Brain microvascular endothelial cell (primary cell): ENCODE measurements around the gene SLC5A2.
"Not testable (repeated sequence)": the region's sequence is repeated elsewhere in the genome, so short reads cannot be mapped to it uniquely, and the experiment has no call there.

ENCODE experiments used
- DNase-seq: peaks from one replicate; pipeline ENCODE4 v3.0.0-alpha.2; 2020
- H3K27ac ChIP-seq: fragments of 250-450 bp; sonication (Bioruptor Pico); 2 replicates; pipeline ENCODE4 v1.5.1; 2020; ENCODE audit warnings: mild to moderate bottlenecking, moderate library complexity
- H3K27me3 ChIP-seq: fragments of 250-450 bp; sonication (Bioruptor Pico); replicated peaks from 2 replicates; pipeline ENCODE4 v1.5.1; 2020; ENCODE audit warnings: mild to moderate bottlenecking
- H3K36me3 ChIP-seq: fragments of 250-450 bp; sonication (Bioruptor Pico); replicated peaks from 2 replicates; pipeline ENCODE4 v1.5.1; 2020; ENCODE audit warnings: mild to moderate bottlenecking
- H3K4me3 ChIP-seq: 2 replicates; pipeline ENCODE4 v1.5.1; 2011; ENCODE audit warnings: low read depth, mild to moderate bottlenecking, control low read depth, low read length, moderate library complexity
- CTCF ChIP-seq: IDR thresholded peaks from 2 replicates; pipeline ENCODE4 v1.5.1; 2011; ENCODE audit warnings: low read depth, mild to moderate bottlenecking, moderate library complexity, low read length, control low read depth, inconsistent platforms; ENCODE audit errors: missing control alignments
- in situ Hi-C: cut with HindIII; loops from 2 replicates; pipeline ENCODE4 v1.10.0; 2017; ENCODE audit warnings: low sequenced_read_pairs, low pct_ligation_motif_present

The SLC5A2 gene

DNA sequence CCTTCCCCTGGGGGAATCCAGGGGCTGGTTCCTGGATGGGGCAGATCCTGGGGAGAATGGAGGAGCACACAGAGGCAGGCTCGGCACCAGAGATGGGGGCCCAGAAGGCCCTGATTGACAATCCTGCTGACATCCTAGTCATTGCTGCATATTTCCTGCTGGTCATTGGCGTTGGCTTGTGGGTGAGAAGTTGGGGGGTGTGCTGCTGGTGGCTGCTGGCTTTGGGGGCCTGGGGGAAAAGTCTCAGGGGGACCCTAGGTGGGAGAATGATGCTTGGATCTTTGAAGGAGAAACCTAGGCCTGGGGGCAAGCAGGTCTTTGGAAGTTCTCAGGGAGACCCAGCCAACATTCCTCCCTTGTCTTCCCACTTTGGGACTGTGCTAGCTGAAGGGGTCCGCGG, at the start of gene SLC5A2:
Gene SLC5A2 (plus strand): TSS at position 43 of the 400 bp plus-strand sequence. CDS start 14 bp downstream, at position 57.
- H3K27me3 ChIP-seq: peaks cover 5% of the 10 kb centered on the region
- H3K27ac ChIP-seq: no peak within 1 kb of the TSS
- no peak for TF ChIP-seq CTCF
- no peak for DNase-seq
- in situ Hi-C loops: no loop called here
- H3K36me3 ChIP-seq: peaks cover 12% of the 10 kb centered on the region
- H3K4me3 ChIP-seq: no peak within 1 kb of the TSS

- in situ Hi-C loops: no loop called here
- Histone ChIP-seq H3K27ac (no peak overlapping the region), H3K27me3 (no peaks in the 10 kb centered on the region), H3K4me3 (no peak overlapping the region), H3K36me3 (no peaks in the 10 kb centered on the region)
- no peak for DNase-seq
- TF ChIP-seq CTCF: no peak
These were observed 47.3 kb upstream of the SLC5A2 start for GRCh38 chr16:31435341-31436220.

DNA sequence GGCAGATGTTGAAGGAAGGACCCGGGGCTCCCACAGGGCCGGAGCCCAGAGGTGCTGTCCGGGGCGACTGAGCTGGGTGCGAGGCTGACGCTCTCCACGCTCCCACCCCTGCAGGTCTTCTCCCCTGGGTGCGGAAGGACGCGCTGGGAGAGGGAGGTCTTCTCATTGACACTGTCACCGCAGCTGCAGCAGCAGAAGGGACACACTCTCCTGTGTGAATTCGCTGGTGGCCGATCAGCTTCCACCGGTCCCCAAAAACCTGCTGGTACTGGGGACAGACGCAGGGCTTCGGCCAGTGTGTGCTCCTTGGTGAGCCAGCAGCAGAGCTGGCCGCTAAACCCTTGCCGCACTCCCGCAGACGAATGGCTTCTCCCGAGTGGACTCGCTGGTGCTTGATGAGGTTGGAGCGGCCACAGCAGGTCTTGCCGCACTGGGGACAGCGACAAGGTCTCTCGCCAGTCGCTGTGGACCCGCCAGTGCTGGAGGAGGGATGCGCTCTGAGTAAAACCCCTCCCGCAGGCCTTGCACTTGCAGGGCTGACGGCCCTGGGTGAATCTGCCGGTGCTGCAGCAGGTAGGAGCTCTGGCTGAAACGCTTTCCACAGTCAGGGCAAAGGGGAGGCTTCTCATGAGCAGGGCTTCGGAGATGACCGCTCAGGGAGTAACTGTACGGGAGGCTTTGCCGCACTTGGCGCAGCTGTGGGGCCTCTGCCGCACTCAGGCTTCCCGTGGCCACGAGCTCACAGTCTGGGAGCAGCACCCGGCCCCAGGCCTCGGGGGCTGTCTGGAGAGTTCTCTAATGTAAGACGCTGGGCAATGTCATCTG, 46.5 kb upstream of the SLC5A2 start:
- in situ Hi-C loops: no loop called here
- no peak overlapping the region for H3K27ac ChIP-seq
- H3K36me3 ChIP-seq: no peaks in the 10 kb centered on the region
- TF ChIP-seq CTCF: no peak
- H3K4me3 ChIP-seq: no peak overlapping the region
- DNase-seq: no peak
- H3K27me3 ChIP-seq: no peaks in the 10 kb centered on the region

DNA sequence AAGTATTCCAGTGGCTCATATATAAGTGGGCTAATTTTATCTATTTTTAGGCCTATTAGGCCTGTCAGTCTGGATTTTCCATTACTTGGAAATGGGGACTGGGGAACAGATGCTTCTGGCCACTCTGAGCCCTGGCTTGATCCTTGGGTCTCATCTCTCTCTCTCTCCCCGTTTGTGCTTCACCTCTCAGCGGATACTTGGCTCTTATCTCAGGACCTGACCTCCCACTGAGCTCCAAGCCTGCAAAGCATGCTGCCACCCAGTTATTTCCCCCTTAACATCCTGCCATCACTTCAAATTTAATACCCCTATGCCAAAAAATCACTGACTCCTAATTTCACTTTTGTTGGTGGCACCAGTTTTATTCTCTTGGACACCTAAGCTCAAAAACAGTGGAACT, 44.5 kb upstream of the SLC5A2 start:
- DNase-seq: no peak
- Histone ChIP-seq H3K4me3 (no peak overlapping the region), H3K27me3 (no peaks in the 10 kb centered on the region), H3K36me3 (no peaks in the 10 kb centered on the region), H3K27ac (no peak overlapping the region)
- in situ Hi-C loops: no loop called here
- no peak for TF ChIP-seq CTCF

DNA sequence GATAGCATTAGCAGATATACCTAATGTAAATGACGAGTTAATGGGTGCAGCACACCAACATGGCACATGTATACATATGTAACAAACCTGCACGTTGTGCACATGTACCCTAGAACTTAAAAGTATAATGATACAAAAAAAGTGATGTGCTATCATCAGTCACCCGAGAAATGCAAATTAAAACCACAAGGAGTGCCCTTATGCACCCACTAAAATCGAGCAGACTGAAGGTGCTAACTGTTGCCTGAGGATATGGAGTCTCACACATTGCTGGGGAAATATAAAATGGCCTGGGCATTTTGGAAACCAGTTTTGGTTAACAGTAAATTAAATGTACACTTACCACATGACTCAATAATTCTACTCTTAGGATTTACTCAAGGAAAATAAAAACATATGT, 43.9 kb upstream of the SLC5A2 start:
- in situ Hi-C loops, DNase-seq, H3K27ac ChIP-seq, H3K36me3 ChIP-seq, H3K4me3 ChIP-seq, H3K27me3 ChIP-seq: not testable (repeated sequence)

- no peak overlapping the region for H3K4me3 ChIP-seq
- no peaks in the 10 kb centered on the region for H3K27me3 ChIP-seq
- H3K27ac ChIP-seq: no peak overlapping the region
- no peak for DNase-seq
- TF ChIP-seq CTCF: no peak
- no peaks in the 10 kb centered on the region for H3K36me3 ChIP-seq
- in situ Hi-C loops: no loop called here
These were observed 43.4 kb upstream of the SLC5A2 start for GRCh38 chr16:31439519-31439918.
